Measurements from ENCODE around the gene PRKCA.

GRCh38 chr17:66746736-66747135, 444.3 kb downstream of the PRKCA start:
- no peak for TF ChIP-seq GATA3 (IDR thresholded peaks at IDR 0.05; ENCODE audit: low read depth, low read length)
- no peak for TF ChIP-seq GATA2 (IDR thresholded peaks at IDR 0.05; ENCODE audit: low read depth, low read length)

Data from SH-SY5Y (cell line).